ENCODE measurements around the gene HIVEP2. TPM values are rescaled to one million over a fixed set of nuclear protein-coding genes. Genes with fewer than 3 reads are reported as not detected.
A peak's percentile ranks its signal among the peaks of the same experiment; 100 is the strongest.

Gene HIVEP2
- total and polyA plus RNA-seq, 2 of the 4 experiments (the other 2 are of a cell fraction) = 4.3 to 11.3 TPM

- BruUV-seq (replicated peaks) = no TSS peak
- H2AK5ac ChIP-seq (ENCODE audit: low read depth, low read length) = no peak overlapping the region
- H3K27ac ChIP-seq (ENCODE audit: insufficient read depth, low read length) = no peak overlapping the region
- no peak overlapping the region for H3K4me2 ChIP-seq (ENCODE audit: low read depth, low read length)
- CTCF ChIA-PET = no interaction called here
- no CpG with 5 or more reads among the region's 1 CpG for WGBS, 2 experiments (ENCODE audit: extremely low coverage in 2 of 2, insufficient read length in 1 of 2)
- dilution Hi-C loops (cut with HindIII; ENCODE audit: low sequenced_read_pairs, unreplicated experiment) = no loop called here
- POLR2A ChIA-PET (ENCODE audit: unreplicated experiment) = interaction anchor here (0.6 kb wide), 1 partner anchor 80 kb away, joined by 3 read pairs; no protein-coding TSS in a partner anchor
- H4K20me1 ChIP-seq (ENCODE audit: insufficient read depth, low read length) = no peaks in the 10 kb centered on the region; the same call in 1 of the 2 replicates
- TF ChIP-seq POLR2A (IDR thresholded peaks at IDR 0.05; ENCODE audit: low read depth, low read length) = no peak
- no peak for TF ChIP-seq USF2 (IDR thresholded peaks at IDR 0.05; ENCODE audit: low read depth, low read length)
- no peak for TF ChIP-seq MXI1 (IDR thresholded peaks at IDR 0.05; ENCODE audit: borderline replicate concordance, low read depth, low read length)
- no peak for TF ChIP-seq RAD21 (IDR thresholded peaks at IDR 0.05; ENCODE audit: low read length)
- no peak overlapping the region for H2BK20ac ChIP-seq (ENCODE audit: low read depth, low read length)
- H3K4ac ChIP-seq (ENCODE audit: low read depth, low read length) = no peak overlapping the region; the same call in 1 of the 2 replicates
- H3K27me3 ChIP-seq (ENCODE audit: control insufficient read depth, insufficient read depth, low read length) = no peaks in the 10 kb centered on the region
- no peak overlapping the region for H3K9ac ChIP-seq (ENCODE audit: low read depth, low read length)
- no peak overlapping the region for H4K91ac ChIP-seq (ENCODE audit: insufficient read depth, low read depth, low read length)
- peaks cover 7% of the 10 kb centered on the region for H3K4me1 ChIP-seq (ENCODE audit: control insufficient read depth, insufficient read depth, low read length)
- no peaks in the 10 kb centered on the region for H3K9me1 ChIP-seq (ENCODE audit: insufficient read depth, low read length)
- H3K18ac ChIP-seq (ENCODE audit: low read depth, low read length) = no peak overlapping the region
- H2BK5ac ChIP-seq (ENCODE audit: low read depth, low read length, poor library complexity, severe bottlenecking) = no peak overlapping the region
- peaks cover 39 to 71% of the 10 kb centered on the region in 2 experiments for H3K79me1 ChIP-seq (ENCODE audit: low read depth in 1 of 2, low read length in 2 of 2)
- no peak overlapping the region for H3K14ac ChIP-seq (replicated peaks; ENCODE audit: low read depth, low read length)
- no peak overlapping the region for H2BK120ac ChIP-seq (ENCODE audit: low read depth, low read length)
- in situ Hi-C loops (cut with MboI; ENCODE audit: low sequenced_read_pairs) = loop anchor here (5.0 kb wide), 1 partner anchor 49 kb away; no protein-coding TSS in a partner anchor
- intact Hi-C loops (cut with micrococcal nuclease) = no loop called here
- no peak overlapping the region for H4K5ac ChIP-seq (ENCODE audit: low read depth, low read length)
- no peak overlapping the region for H2AFZ ChIP-seq (replicated peaks; ENCODE audit: low read length, poor library complexity)
- no peak overlapping the region for H3K4me3 ChIP-seq (ENCODE audit: insufficient read depth, low read depth, low read length)
- H3K56ac ChIP-seq (ENCODE audit: extremely low read depth, insufficient read depth, low read length) = no peak overlapping the region
- no peak overlapping the region for H4K8ac ChIP-seq (ENCODE audit: low read depth in 2 of 2, low read length in 2 of 2)
- H2BK15ac ChIP-seq (ENCODE audit: low read depth, low read length) = no peak overlapping the region
- no peaks in the 10 kb centered on the region for H3K9me3 ChIP-seq (ENCODE audit: control insufficient read depth, insufficient read depth, low read length)
- no peak overlapping the region for H3K23ac ChIP-seq (ENCODE audit: low read depth, low read length)
- ATAC-seq (ENCODE audit: low read depth) (0 out of 2 replicates have a peak, but pooled peaks have one; percentile 35), DNase-seq (peak; percentile 43)
- H2AK9ac ChIP-seq (replicated peaks; ENCODE audit: low read depth, low read length, poor library complexity) = no peak overlapping the region
- H3K36me3 ChIP-seq (ENCODE audit: control insufficient read depth, insufficient read depth, low read length) = no peaks in the 10 kb centered on the region
These were observed 63.7 kb downstream of the HIVEP2 start for GRCh38 chr6:142881290-142881689.
